Measurements from ENCODE around the gene LIMA1. TPM values are rescaled to one million over a fixed set of nuclear protein-coding genes. Genes with fewer than 3 reads are reported as not detected.

The LIMA1 gene
- total RNA-seq, 1 experiment from 2014 or later: 48.9 TPM

DNA sequence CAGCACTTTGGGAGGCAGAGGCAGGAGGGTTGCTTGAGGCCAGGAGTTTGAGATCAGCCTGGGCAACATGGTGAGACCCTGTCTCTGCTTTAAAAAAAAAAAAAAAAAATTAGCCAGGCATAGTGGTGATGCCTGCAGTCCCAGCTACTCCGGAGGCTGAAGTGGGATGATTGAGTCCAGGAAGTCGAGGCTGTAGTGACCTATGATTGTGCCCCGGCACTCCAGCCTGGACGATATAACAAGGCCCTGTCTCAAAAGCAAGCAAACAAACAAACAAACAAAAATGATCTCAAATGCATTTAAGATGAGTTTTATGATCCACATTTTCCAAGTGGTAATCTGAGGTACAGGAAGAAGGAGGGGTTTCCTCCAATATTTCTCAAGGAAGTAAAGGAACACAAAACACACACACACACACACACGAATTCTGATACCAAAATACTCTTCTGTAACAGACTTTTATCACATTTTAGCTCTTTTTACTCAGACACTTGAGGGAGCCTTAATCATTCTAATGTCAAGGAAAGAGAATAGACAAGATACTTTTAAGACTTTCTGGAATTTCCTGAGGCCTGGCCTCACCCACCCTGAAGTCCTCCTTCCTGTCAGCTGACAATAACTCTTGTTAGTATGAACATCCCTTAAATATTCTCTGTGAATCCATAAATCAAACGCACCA, 71.8 kb downstream of the LIMA1 start:
- Mint-ChIP-seq H3K9me3 (ENCODE audit: low read depth, unreplicated experiment) (no peaks in the 10 kb centered on the region), H3K4me1 (ENCODE audit: low read depth, unreplicated experiment) (peaks cover 9% of the 10 kb centered on the region), H3K4me3 (ENCODE audit: low read depth, unreplicated experiment) (no peak overlapping the region), H3K27me3 (ENCODE audit: unreplicated experiment) (no peaks in the 10 kb centered on the region), H3K36me3 (ENCODE audit: insufficient read depth, unreplicated experiment) (no peaks in the 10 kb centered on the region), H3K27ac (ENCODE audit: unreplicated experiment) (no peak overlapping the region)
- no peak for TF ChIP-seq CTCF (IDR thresholded peaks at IDR 0.05; ENCODE audit: unreplicated experiment)
- no TSS peak for BruUV-seq (replicated peaks)
- intact Hi-C loops (cut with micrococcal nuclease; ENCODE audit: unreplicated experiment): no loop called here
- DNase-seq: no peak
- CTCF ChIA-PET: no interaction called here

GRCh38 chr12:50207424-50207823, 75.9 kb downstream of the LIMA1 start:
- intact Hi-C loops (cut with micrococcal nuclease; ENCODE audit: unreplicated experiment): no loop called here
- BruUV-seq (replicated peaks): no TSS peak
- no peak for DNase-seq
- H3K27ac Mint-ChIP-seq (ENCODE audit: unreplicated experiment): no peak overlapping the region
- no peaks in the 10 kb centered on the region for H3K9me3 Mint-ChIP-seq (ENCODE audit: low read depth, unreplicated experiment)
- CTCF ChIA-PET: no interaction called here
- no peak for TF ChIP-seq CTCF (IDR thresholded peaks at IDR 0.05; ENCODE audit: unreplicated experiment)
- H3K4me3 Mint-ChIP-seq (ENCODE audit: low read depth, unreplicated experiment): no peak overlapping the region
- peaks cover 3% of the 10 kb centered on the region for H3K36me3 Mint-ChIP-seq (ENCODE audit: insufficient read depth, unreplicated experiment)
- no peaks in the 10 kb centered on the region for H3K27me3 Mint-ChIP-seq (ENCODE audit: unreplicated experiment)
- H3K4me1 Mint-ChIP-seq (ENCODE audit: low read depth, unreplicated experiment): peaks cover 9% of the 10 kb centered on the region

GRCh38 chr12:50205648-50206047, 77.7 kb downstream of the LIMA1 start:
- Mint-ChIP-seq H3K9me3 (ENCODE audit: low read depth, unreplicated experiment) (no peaks in the 10 kb centered on the region), H3K36me3 (ENCODE audit: insufficient read depth, unreplicated experiment) (peaks cover 11% of the 10 kb centered on the region), H3K4me3 (ENCODE audit: low read depth, unreplicated experiment) (no peak overlapping the region), H3K4me1 (ENCODE audit: low read depth, unreplicated experiment) (peaks cover 14% of the 10 kb centered on the region), H3K27ac (ENCODE audit: unreplicated experiment) (no peak overlapping the region), H3K27me3 (ENCODE audit: unreplicated experiment) (no peaks in the 10 kb centered on the region)
- no peak for DNase-seq
- TF ChIP-seq CTCF (IDR thresholded peaks at IDR 0.05; ENCODE audit: unreplicated experiment): no peak
- BruUV-seq (replicated peaks): no TSS peak
- intact Hi-C loops (cut with micrococcal nuclease; ENCODE audit: unreplicated experiment): no loop called here
- CTCF ChIA-PET: no interaction called here

GRCh38 chr12:50203691-50204090, 79.6 kb downstream of the LIMA1 start:
- TF ChIP-seq CTCF (IDR thresholded peaks at IDR 0.05; ENCODE audit: unreplicated experiment): no peak
- no TSS peak for BruUV-seq (replicated peaks)
- intact Hi-C loops (cut with micrococcal nuclease; ENCODE audit: unreplicated experiment): loop anchor here (5.0 kb wide), 2 partner anchors 54 to 109 kb away; no protein-coding TSS in a partner anchor
- no peak for DNase-seq
- Mint-ChIP-seq H3K36me3 (ENCODE audit: insufficient read depth, unreplicated experiment) (peaks cover 14% of the 10 kb centered on the region), H3K27ac (ENCODE audit: unreplicated experiment) (peak overlapping the region; percentile 36), H3K4me1 (ENCODE audit: low read depth, unreplicated experiment) (peaks cover 14% of the 10 kb centered on the region), H3K9me3 (ENCODE audit: low read depth, unreplicated experiment) (no peaks in the 10 kb centered on the region), H3K4me3 (ENCODE audit: low read depth, unreplicated experiment) (no peak overlapping the region), H3K27me3 (ENCODE audit: unreplicated experiment) (no peaks in the 10 kb centered on the region)
- CTCF ChIA-PET: no interaction called here
